ENCODE data around the gene CDK19.

Gene CDK19

DNA sequence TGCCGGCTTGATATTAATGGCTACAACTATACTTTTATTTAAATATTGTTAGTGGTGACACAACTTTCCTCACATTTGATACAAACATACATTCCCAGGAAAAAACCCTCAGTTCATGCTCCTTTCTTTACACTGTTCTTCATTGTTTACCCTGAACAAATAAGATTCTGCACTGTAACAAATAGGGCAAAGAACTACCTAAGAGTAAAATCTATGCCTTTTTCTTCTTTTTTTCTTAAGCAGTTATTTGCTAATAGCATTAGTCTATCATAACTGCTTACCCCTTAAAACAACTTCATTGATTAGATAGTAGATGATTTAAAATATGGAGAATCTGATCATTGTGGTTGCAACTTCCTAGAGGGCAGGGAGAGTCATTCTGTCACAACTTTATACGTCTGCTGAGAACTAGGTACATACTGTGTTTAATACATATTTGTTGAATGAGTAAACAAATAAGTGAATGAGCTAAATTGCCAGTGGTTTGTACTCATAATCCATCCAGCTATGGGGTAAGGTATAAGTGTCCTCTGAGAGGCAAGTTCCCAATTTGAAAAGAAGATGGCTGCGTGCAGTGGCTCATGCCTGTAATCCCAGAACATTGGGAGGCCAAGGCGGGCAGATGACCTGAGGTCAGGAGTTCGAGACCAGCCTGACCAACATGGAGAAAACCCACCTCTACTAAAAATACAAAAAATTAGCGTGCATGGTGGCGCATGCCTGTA lies 161.0 kb downstream of the CDK19 start:
- DNase-seq, result no peak

DNA sequence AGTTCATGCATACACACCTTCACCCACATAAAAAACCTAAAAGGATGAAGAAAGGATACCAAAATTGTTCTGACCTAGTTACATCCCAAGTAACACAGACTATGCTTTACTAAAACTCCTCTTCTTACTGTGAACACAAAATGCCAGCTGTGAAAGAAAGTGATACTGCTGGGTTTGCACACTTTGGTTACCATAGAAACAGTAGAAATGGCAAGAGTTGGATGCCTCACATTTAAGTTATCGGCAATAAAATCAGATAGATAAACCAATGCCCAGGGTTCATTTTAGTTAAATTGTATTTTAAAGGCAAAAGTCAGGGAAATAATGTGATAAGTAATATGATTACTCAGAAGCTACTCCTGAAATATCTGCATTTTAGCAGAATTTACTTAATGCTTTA lies 161.9 kb downstream of the CDK19 start:
- no peak for DNase-seq

DNA sequence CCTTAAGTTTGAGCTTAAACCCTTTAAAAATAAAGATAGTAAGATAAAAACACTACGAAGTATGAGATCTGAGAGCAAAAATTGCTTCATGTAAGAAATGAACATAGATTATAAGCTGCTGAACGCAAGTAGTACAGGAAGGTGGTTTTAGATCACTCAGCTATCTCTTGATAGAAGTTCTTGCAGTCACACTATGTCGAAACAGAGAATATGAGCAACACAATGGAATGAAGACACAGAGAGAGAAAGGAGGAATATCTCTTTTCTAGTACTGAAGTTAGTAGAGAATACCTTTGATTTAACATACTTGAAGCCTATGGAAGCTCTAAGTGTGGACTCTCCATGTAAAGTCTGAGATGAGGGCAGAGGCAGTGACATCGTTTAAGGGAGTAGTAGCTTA lies 162.7 kb downstream of the CDK19 start:
- no peak for DNase-seq

DNA sequence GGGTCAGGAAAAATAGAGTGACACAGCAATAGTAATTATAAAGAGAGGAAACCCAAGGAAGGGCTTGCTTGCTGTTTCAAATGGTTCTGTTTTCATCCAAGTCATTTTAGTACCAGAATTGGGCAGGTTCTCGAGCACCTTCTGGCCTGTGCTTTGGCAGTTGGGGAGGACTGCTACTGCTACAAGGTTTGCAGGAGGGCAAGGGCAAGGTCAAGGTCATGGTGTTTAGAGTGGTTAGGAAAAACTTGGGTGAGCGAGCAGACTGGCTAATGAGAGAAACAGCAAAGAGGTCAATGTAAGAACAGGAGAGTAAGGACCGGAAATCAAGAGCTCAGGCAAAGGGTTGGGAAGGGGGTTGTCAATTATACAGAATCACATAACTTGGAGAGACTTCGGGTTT lies 164.5 kb downstream of the CDK19 start:
- no peak for DNase-seq

DNA sequence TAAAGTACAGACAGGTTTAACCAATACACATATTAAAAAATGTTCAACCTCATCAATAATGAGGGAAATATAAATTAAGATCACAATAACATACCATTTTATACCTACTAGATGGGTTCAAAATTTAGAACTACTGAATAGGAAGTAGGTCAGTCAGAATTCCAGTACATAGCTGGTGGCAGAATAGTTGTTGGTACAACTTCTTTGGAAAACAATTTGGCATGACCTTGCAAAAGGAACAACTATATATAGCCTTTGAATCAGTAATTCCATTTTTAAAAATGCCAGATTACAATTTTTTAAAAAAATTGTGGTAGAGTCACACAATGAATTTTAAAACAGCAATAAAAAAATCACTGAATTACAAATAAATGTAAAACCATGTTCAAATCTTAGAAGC lies 165.6 kb downstream of the CDK19 start:
- DNase-seq, result no peak

DNA sequence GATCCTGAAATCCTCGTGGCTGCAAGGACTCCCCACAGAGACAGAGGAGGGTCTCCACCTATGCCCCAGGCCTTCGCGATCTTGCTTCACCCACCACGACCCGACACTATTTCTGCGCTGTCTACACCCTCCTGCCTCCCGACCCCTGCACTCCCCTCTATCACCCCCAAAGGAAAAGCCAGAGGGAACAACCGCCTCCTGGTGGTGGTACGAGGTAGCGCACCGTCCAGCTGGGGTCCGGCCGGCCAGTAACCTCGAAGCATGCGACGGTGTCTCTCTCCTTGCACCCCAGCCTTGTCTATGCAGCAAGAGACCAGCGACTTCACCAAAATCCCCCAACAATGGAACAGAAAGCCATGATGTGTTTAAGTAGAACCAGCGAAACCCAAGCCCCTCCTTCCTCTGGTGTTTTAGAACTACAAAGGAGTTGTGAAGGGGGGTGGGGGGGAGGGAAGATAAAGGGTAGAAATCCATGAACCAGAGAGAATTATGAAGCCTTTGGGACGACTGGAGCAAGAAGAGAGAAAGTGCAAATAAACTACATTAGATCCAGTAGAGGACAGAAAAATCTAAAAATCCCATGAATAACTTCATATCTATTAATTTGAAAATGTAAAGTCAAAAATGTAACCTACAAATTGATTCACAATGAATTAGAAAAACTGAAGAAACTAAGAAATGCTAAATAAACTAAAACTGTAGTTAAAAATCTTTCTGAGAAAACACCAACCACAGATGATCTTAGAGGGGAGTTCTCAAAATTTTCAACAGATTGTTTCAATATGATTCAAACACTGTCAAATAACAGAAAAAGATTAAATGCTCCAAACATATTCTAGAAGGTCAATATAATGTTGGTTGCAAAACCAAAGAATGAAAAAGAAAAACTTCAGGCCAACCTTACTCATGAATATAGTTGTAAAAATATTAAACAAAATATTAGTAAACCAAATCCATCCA lies 168.0 kb downstream of the CDK19 start:
- no peak for DNase-seq

DNA sequence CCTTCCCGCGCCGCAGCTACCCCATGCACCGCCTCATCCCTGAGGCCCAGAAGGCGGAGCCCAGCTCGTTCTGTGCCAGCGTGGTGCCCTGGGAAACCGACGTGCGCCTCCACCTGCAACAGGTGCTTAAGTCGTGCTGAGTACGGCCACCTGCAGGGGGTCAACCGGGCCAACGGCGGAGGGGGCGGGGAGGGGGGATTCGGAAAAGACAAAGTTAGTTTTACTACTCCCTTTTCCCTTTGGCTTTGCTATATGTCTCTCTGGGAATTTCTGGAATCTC lies 168.9 kb downstream of the CDK19 start:
- DNase-seq, result no peak

DNA sequence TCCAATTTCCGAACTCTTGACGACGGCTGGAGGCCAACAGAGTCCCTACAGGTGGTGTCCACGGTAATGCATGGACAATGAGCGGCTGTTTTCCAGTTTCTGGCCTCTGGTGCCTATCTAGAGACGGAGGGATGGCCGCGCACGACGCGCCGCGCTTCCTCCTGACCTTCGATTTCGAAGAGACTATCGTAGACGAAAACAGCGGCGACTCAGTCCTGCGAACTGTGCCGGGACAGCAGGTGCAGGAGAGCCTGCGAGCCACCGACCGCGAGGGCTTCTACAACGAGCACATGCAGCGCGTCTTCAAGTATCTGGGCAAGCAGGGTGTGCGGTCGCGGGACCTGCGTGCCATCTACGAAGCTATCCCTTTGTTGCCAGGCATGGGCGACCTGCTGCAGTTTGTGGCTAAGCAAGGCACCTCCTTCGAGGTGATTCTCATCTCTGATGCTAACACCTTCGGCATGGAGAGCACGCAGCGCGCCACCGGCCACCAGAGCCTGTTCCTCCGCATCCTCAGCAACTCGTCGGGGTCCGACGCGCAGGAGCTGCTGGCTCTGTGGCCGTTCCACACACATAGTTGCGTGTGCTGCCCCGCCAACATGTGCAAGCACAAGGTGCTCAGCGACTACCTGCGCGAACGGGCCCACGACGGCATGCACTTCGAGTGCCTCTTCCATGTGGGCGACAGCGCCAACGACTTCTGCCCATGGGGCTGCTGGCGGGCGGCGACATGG lies 169.4 kb downstream of the CDK19 start:
- no peak for DNase-seq

DNA sequence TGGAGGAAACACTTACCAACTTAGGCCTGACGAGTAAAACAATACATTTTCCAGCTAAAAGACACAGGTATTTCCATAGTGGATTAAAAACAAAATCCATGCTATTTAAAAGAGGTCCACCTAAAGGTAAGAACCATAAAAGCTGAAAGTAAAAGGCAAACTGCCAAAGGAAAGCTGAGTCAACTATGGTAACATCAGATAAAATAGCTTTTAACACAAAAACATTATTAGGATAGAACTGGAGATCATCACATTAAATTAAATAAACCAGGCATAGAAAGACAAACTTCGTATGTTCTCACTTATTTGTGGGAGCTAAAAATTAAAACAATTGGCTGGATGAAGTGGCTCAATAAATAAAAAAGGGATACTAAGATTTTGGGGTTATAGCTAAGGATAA lies 172.1 kb downstream of the CDK19 start:
- no peak for DNase-seq

DNA sequence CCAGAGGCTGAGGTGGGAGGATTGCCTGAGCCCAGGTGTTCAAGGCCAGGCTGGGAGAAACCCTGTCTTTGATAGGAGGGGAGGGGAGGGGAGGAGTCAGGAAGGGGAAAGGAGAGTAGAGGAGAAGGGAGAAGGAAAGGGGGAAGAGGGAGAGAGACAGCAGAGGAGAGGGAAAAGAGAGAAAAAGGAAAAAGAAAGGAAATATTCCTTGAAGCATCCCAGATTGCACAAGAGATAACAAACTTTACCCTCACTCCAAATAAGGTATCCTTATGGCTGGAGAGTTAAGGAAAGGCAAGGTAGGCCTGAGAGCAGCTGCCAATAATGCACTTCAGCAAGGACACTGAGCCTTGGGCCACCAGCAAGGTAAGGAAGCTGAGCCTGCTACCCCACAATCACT lies 172.6 kb downstream of the CDK19 start:
- no peak for DNase-seq

DNA sequence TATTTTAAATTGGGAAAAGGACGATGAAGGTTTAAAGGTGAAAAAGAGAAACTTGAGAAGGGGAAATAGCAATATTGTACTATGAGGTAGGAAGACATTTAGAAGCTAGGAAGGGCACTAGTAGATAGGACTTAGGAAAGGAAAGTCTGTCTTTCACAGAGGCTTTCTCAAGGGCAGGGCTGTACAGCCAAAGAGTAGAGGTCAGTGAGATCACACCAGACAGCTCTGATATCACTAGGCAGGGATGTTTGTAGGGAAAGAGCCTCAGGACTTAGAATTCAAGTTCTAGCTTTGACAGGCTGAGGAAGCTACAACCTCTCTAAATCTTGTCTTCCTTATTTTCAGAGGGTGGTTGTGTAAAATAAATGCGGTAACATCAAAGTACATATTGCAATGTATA lies 178.5 kb downstream of the CDK19 start:
- DNase-seq, result no peak

DNA sequence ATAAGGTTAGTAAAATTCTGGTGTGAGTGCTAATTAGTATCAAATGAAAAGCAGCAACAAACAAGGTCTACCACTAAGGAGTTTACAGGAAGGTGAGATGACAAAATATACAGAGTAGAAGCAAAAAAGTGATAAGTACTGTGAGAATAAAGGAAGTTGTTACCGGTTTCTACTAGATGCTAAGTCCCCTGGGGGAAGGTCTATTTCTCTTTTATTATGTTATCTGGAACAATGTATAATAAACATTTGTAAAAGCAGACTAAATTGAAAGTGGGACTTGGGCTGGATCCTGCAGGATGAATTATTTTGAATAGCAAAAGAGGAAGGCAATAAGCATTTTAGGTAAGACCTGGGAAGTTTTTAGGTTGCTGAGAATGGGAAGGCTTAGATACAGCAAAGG lies 180.2 kb downstream of the CDK19 start:
- DNase-seq, result no peak

DNA sequence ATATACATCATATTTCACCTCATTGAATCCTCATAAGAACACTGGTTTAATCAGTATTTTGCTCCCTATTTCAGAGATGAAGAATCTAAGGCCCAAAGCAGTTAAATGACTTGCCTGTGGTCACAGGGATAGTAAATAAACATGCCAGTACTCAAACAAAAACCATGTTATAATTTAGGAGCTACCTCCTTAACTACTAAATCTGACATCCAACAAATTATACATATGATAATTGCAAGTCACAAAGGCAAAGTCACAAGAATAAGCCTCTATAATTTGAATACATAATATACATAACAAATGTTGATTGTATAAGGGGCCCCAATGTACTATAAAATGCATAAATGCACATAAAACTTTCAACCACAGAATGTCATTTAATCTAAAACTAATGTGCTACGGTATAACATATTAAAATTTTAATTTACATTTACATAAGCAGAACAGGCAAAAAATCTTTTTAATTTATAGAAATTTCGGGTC lies 181.5 kb downstream of the CDK19 start:
- no peak for DNase-seq

DNA sequence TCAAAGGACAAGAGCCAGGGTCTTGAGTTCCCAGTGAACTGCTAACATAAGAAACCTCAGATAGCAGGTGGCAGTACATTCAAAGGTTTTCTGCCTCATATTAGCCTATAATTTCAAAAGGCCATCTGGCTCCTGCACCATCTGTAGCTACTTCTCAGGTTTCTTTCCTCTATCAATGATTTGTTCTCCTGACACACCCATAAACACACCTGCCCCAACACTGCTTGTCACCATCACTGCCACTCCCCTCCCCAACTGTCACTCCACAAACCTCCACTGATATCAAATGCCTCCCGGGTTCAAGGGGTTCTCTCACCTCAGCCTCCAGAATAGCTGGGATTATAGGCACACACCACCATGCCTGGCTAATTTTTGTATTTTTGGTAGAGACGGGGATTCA lies 186.1 kb downstream of the CDK19 start:
- DNase-seq, result peak; percentile 4 to 44

DNA sequence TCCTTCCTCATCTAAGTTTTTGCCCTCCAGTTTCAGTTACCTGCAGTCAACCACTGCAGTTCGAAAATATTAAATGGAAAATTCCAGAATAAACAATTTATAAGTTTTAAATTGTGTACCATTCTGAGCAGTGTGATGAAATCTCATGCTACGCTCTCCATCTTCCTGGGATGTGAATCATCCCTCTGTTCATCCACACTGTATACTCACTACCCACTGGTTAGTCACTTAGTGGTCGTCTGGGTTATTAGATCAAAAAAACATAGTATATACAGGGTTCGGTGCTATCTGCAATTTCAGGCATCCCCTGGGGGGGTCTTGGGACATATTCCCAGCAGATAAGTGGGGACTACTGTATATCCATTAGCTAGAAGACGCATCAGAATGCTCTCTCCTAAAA lies 186.9 kb downstream of the CDK19 start:
- DNase-seq, result no peak

DNA sequence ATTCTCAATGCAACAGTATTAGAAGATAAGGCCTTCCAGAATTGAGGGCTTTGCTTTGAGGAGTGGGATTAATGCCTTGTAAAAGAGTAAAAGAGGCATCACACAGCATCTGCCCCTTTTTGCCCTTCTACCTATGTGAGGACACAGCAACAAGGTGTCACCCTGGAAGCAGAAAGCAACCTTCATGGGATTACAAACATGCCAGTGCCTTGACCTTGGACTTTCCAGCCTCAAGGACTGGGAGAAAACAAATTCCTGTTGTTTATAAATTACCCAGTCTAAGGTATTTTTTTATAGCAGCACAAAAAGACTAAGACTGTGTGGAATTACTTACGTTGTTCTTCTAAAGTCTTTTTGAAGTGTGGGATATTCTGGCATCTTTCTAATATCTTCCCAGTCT lies 188.8 kb downstream of the CDK19 start:
- DNase-seq, result no peak

DNA sequence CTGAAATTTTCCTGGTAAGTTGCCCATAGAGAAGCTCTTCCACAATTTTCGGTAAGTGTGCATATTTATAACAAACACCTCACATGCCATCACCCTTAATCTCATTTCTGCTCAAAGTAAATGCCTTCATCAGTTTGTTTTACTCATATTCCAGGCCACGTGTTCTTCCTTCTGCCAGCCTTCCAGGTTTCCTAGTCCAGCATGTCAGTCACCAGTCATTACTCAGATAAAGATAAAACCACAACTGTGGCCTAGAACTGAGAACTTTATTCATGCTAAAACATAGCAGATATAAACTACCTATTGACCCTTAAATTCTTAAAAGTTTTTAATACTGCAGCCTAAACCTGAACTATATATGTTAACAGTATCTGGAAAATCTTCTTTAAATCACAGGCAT lies 189.4 kb downstream of the CDK19 start:
- DNase-seq, result no peak

DNA sequence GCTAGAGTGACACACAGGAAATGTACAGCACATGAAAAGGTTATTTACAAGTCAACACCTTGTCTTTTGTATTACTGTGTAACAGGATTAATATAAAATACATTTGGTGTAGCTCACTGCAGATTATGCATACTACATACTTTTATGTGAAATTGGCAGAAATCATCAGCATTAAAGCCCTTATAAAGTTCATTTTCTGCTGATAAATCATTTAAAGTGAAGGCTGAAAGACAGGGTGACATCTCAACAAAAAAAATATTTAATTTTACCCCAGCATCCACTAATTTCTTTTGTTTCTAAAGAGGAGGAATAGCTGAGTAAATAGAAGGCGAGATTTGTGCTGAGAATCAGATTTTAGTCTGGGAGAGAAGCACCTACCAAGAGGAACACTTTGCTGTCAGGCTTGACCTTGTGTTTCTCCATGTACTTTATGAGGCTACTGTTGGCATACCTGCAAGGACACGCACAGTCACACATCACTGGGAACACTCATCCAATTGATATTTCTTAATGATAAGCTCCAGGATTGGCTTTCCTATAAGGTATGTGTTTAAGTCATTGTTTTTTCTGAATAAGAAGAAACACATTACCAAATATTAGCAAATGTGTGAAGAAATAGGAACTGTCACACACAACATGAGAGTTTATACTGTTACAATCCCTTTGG lies 192.2 kb downstream of the CDK19 start:
- DNase-seq, result no peak

DNA sequence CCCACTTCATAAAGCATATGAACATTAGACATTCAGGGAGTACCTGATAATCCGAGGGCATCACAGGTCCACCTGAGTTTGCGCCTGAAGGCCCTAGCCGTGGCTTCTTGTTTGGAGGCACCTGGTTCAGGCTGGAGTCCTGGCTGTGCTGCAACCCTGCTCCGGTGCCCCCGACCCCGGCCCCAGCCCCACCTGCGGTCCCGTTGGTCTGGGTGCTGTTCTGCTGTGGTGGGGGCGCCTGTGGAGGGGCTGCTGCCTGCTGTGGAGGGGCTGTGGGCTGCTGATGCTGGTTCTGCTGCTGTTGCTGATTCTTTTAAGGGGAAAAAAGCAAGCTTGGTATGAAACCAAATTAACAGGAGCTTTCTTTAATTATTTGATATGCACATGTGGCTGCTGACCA lies 194.2 kb downstream of the CDK19 start:
- DNase-seq, result no peak

DNA sequence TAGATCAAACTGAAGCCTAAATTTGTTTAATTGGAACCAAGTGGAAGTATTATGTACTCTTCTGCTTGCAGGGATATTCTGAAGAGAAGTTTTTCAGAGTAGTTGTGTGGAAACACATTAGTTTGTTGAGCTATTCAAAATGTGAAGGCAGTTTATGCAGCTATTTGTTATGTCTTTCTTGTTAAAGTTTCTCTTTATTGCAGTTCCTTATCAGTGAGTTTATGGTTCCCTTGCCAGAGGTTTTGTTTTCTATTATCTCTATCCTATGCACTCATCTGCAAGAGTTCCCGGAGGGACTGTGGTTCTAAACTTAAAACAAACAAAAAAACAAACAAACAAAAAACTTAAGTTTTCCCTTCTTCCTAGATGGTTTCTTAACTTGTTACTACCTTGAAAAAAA lies 195.2 kb downstream of the CDK19 start:
- DNase-seq, result no peak

DNA sequence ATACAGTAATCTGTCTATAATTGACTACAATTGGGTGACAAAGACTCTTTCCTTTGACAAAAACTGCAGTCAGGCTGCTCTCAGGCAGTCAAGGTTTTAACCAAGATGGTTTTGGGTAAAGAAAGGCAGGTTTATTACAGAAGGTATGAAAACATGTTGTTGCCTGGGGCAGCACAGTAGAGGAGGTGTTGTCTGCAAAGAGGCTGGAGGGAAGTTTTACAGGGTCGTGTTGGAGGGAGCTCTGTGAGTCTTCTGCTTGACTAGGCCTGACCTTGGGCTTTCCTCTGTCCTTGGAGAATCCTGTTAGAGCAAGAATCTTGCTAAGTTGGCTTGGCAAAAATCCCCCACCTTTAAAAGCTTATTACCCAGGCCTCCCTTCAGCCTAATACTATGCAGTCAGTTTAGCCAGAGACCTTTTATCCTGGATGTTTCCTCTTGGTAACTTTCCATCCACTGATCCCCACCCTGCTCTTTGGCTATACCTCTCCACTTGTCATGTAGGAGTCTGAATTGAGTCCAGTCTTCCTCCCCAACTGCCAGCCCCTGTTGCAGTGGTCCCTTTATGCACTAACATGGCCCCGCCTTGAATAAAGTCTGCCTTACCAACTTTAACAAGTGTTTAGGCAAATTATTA lies 195.9 kb downstream of the CDK19 start:
- no peak for DNase-seq

DNA sequence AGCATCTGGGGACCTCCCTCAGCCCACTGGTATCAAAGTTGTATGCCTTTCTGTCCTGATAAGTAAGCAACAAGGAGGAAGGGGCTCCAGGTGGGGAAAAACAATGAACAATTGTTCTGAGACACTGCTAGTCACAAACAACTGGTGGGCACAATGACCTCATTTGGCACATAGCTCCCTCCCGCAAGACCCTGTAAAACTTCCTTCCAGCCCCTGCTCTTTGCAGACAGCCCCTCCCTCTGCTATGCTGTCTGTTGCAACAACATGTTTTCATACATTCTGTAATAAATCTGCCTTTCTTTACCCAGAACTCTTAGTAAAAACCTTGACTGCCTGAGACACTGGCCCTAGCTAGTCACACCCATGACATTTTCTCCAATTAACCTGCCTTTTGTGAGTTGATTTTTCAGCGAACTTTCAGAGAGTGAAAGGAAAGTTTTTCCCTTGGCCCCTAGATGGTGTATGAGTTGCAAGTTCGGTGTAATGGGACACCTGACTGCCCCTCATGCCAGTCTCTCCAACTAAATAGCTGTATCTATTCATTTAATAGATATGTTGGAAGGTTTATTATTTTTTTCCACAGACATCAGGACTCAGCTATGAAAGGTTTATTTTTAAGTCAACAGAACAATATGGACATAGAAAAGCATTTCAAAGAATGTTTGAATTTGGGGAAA lies 196.5 kb downstream of the CDK19 start:
- no peak for DNase-seq
